HCT116 (cell line): ENCODE data around the gene ID3. TPM values are rescaled to one million over a fixed set of nuclear protein-coding genes. Genes with fewer than 3 reads are reported as not detected.

Source experiments
- ATAC-seq: fragments of 200-7000 bp; cut with Tn5 transposase; 2 replicates; pipeline ENCODE4 v1.9.1; 2020; ENCODE audit warnings: mild to moderate bottlenecking, moderate library complexity
- BruUV-seq: library from RNA; stranded (reverse); fragments of 400-500 nt; replicated peaks from 2 replicates; lab custom pipeline; 2021; lab: Mats Ljungman, UMichigan
- CTCF ChIA-PET: fragments of 300-600 bp; sonication (Branson Sonifier 250); formaldehyde crosslinking; loops from one replicate; lab custom pipeline; 2021; ENCODE audit warnings: antibody characterized with exemption; lab: Charles Lee
- POLR2A ChIA-PET: fragments of 300-600, 350-600 bp; sonication (Branson Sonifier 250); formaldehyde crosslinking; loops from one replicate; lab custom pipeline; 2021; ENCODE audit warnings: antibody characterized with exemption; lab: Charles Lee
- RAD21 ChIA-PET, 2 experiments: fragments of 300-600 bp; sonication (Branson Sonifier 250); formaldehyde crosslinking; loops; one replicate each; lab custom pipeline; 2023; ENCODE audit warnings: low total read pairs in 2 of 2; ENCODE audit not compliant: uncharacterized antibody in 2 of 2, unreplicated experiment in 2 of 2, low non-redundant PET in 1 of 2; lab: Charles Lee
- DNase-seq: peaks from one replicate; pipeline ENCODE4 v3.0.0-alpha.2; 2010; ENCODE audit warnings: low read depth, low spot score
- H2AFZ ChIP-seq: fragments of 200-600 bp; shearing (Covaris generic), sonication (generic); 2 replicates; pipeline ENCODE4 v1.6.1; 2017; ENCODE audit warnings: low read depth, mixed run types, mixed read lengths, antibody characterized with exemption, low read length; ENCODE audit not compliant: poor library complexity, severe bottlenecking
- H3K27ac ChIP-seq: 2 replicates; pipeline ENCODE4 v1.5.1; 2012; ENCODE audit warnings: low read depth, low read length
- H3K27me3 ChIP-seq: fragments of 200-600 bp; sonication (generic); 2 replicates; pipeline ENCODE4 v1.6.1; 2016; ENCODE audit warnings: mixed run types, low read length, mixed read lengths; ENCODE audit not compliant: insufficient read depth
- H3K36me3 ChIP-seq, 2 experiments: fragments of 200-500 bp in 1 of 2; fragments of 200-600 bp in 1 of 2; sonication (Bioruptor generic) in 1 of 2; sonication (generic) in 1 of 2; 2 replicates each; pipeline versions ENCODE4 v1.5.1 to v1.6.1; 2014 to 2016; ENCODE audit warnings: low read length in 2 of 2, inconsistent platforms in 1 of 2, mixed read lengths in 1 of 2, mixed run types in 1 of 2; ENCODE audit not compliant: insufficient read depth in 2 of 2, control insufficient read depth in 1 of 2
- H3K4me1 ChIP-seq, 2 experiments: fragments of 200-600 bp in 1 of 2; sonication (generic) in 1 of 2; 2 replicates each; pipeline versions ENCODE4 v1.5.1 to v1.6.1; 2012 to 2017; ENCODE audit warnings: low read length in 2 of 2, inconsistent platforms in 1 of 2, mild to moderate bottlenecking in 1 of 2, mixed read lengths in 1 of 2, mixed run types in 1 of 2, moderate library complexity in 1 of 2; ENCODE audit not compliant: insufficient read depth in 2 of 2, control insufficient read depth in 1 of 2
- H3K4me2 ChIP-seq: fragments of 200-600 bp; sonication (generic); 2 replicates; pipeline ENCODE4 v1.6.1; 2017; ENCODE audit warnings: mixed run types, low read length, mixed read lengths
- H3K4me3 ChIP-seq, 2 experiments: fragments of 200-600 bp in 1 of 2; sonication (generic) in 1 of 2; replicated peaks in 1 of 2; 2 replicates each; pipeline ENCODE4 v1.5.1; 2011 to 2016; ENCODE audit warnings: low read length in 2 of 2, control low read depth in 1 of 2, low read depth in 1 of 2, mild to moderate bottlenecking in 1 of 2, mixed read lengths in 1 of 2, mixed run types in 1 of 2
- H3K79me2 ChIP-seq: fragments of 200-600 bp; sonication (generic); 2 replicates; pipeline ENCODE4 v1.6.1; 2017; ENCODE audit warnings: mild to moderate bottlenecking, mixed run types, low read length, moderate library complexity, mixed read lengths; ENCODE audit not compliant: insufficient read depth
- H3K9ac ChIP-seq: fragments of 200-600 bp; sonication (generic); 2 replicates; pipeline ENCODE4 v1.6.1; 2016; ENCODE audit warnings: low read length, mixed read lengths
- H3K9me2 ChIP-seq: fragments of 200-600 bp; sonication (generic), shearing (Covaris generic); 2 replicates; pipeline ENCODE4 v1.6.1; 2017; ENCODE audit warnings: mixed run types, mild to moderate bottlenecking, moderate library complexity; ENCODE audit not compliant: insufficient read depth
- H3K9me3 ChIP-seq, 2 experiments: fragments of 200-500 bp in 1 of 2; fragments of 200-600 bp in 1 of 2; sonication (Bioruptor generic) in 1 of 2; sonication (generic) in 1 of 2; 2 replicates each; pipeline ENCODE4 v1.6.1; 2014 to 2017; ENCODE audit warnings: low read length in 2 of 2, mixed read lengths in 2 of 2, inconsistent platforms in 1 of 2, low read depth in 1 of 2, mild to moderate bottlenecking in 1 of 2, mixed run types in 1 of 2, moderate library complexity in 1 of 2; ENCODE audit not compliant: control insufficient read depth in 1 of 2, insufficient read depth in 1 of 2
- H4K20me1 ChIP-seq: fragments of 200-600 bp; sonication (generic), shearing (Covaris generic); 2 replicates; pipeline ENCODE4 v1.6.1; 2017; ENCODE audit warnings: mixed run types, mild to moderate bottlenecking, moderate library complexity; ENCODE audit not compliant: insufficient read depth
- CEBPB ChIP-seq: IDR thresholded peaks from 2 replicates; pipeline ENCODE4 v1.6.1; 2012; ENCODE audit warnings: low read depth
- ELF1 ChIP-seq: IDR thresholded peaks from 2 replicates; pipeline ENCODE4 v1.6.1; 2012; ENCODE audit warnings: low read depth, borderline replicate concordance
- EZH2 ChIP-seq: fragments of 200-600 bp; sonication (generic); IDR thresholded peaks from 2 replicates; pipeline ENCODE4 v1.6.1; 2017; ENCODE audit warnings: antibody characterized with exemption, mixed run types
- EZH2phosphoT487 ChIP-seq: fragments of 200-600 bp; IDR thresholded peaks from 2 replicates; pipeline ENCODE4 v1.6.1; 2018; ENCODE audit warnings: antibody characterized with exemption, borderline replicate concordance
- FOSL1 ChIP-seq: IDR thresholded peaks from 2 replicates; pipeline ENCODE4 v1.6.1; 2012; ENCODE audit warnings: low read depth
- RAD21 ChIP-seq: IDR thresholded peaks from 2 replicates; pipeline ENCODE4 v1.6.1; 2012; ENCODE audit warnings: low read depth, mild to moderate bottlenecking
- SIN3A ChIP-seq: IDR thresholded peaks from 2 replicates; pipeline ENCODE4 v1.6.1; 2012; ENCODE audit warnings: low read depth
- SRF ChIP-seq: IDR thresholded peaks from 2 replicates; pipeline ENCODE4 v1.6.1; 2012; ENCODE audit warnings: low read depth
- TCF7L2 ChIP-seq: IDR thresholded peaks from 2 replicates; pipeline ENCODE4 v1.7.0; 2011; ENCODE audit warnings: borderline replicate concordance, inconsistent platforms; ENCODE audit not compliant: insufficient read depth, insufficient read length; ENCODE audit errors: extremely low read depth
- YY1 ChIP-seq: IDR thresholded peaks from 2 replicates; pipeline ENCODE4 v1.6.1; 2011; ENCODE audit warnings: low read length, low read depth, moderate library complexity, mild to moderate bottlenecking; ENCODE audit not compliant: insufficient replicate concordance; ENCODE audit errors: extremely low read depth
- ZFX ChIP-seq: fragments of 450-650 bp; IDR thresholded peaks from 2 replicates; pipeline ENCODE4 v1.6.1; 2017
- ZNF274 ChIP-seq: fragments of 200-500 bp; sonication (Bioruptor generic); IDR thresholded peaks from 2 replicates; pipeline ENCODE4 v1.6.1; 2014; ENCODE audit warnings: mild to moderate bottlenecking, low read depth, low read length, inconsistent platforms
- intact Hi-C: fragments of 100-400 bp; cut with micrococcal nuclease; formaldehyde crosslinking; loops from 2 replicates; pipeline ENCODE4 v1.10.0; 2022
- total RNA-seq: library from RNA; stranded (reverse); gene quantifications from one replicate; pipeline ENCODE4 v1.2.1, GENCODE V29; 2021; ENCODE audit not compliant: unreplicated experiment
- TF ChIP-seq, protein P1 (sequence below): IDR thresholded peaks from 2 replicates; pipeline ENCODE4 v1.6.1; 2012; ENCODE audit warnings: low read depth
- TF ChIP-seq, protein P2 (sequence below), 3 experiments: fragments of 200-600 bp in 1 of 3; sonication (generic) in 1 of 3; IDR thresholded peaks in 2 of 3; conservative IDR thresholded peaks in 1 of 3; 2 replicates each; pipeline ENCODE4 v1.5.1; 2012 to 2017; ENCODE audit warnings: low read depth in 2 of 3, low read length in 2 of 3, antibody characterized with exemption in 1 of 3, borderline replicate concordance in 1 of 3, control low read depth in 1 of 3, mild to moderate bottlenecking in 1 of 3, mixed read lengths in 1 of 3, mixed run types in 1 of 3, moderate library complexity in 1 of 3; ENCODE audit not compliant: insufficient read depth in 1 of 3
- TF ChIP-seq, protein P3 (sequence below): IDR thresholded peaks from 2 replicates; pipeline ENCODE4 v1.6.1; 2012

ID3 gene
- total RNA-seq, 1 experiment from 2014 or later = 183 TPM

DNA sequence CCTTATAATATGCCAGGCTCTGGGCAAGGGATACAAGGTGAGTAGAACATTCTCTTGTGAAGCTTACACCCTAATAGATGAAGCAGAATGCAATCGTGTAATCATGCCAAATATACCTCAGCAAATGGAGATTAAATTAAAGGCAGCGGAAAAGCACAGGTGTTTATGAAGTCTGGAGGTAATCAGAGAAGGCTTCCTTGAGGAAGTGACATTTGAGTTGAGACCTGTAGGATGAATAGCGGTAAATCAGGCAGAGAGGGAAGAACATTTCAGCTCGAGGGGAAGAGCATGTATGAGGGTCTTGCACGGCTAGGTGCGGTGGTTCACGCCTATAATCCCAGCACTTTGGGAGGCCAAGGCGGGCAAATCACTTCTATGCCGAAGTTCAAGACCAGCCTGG is 41.7 kb downstream of the ID3 start:
- no peak for ATAC-seq
- ChIA-PET RAD21 (no interaction called here), CTCF (no interaction called here), POLR2A (no interaction called here)
- intact Hi-C loops = no loop called here
- no peak for DNase-seq
- no peak overlapping the region for H2AFZ ChIP-seq
- no peak overlapping the region for H3K9ac ChIP-seq
- H3K9me2 ChIP-seq = no peaks in the 10 kb centered on the region
- H3K27me3 ChIP-seq = no peaks in the 10 kb centered on the region
- peaks cover 26 to 39% of the 10 kb centered on the region in 2 experiments for H3K36me3 ChIP-seq
- H3K4me2 ChIP-seq = no peak overlapping the region
- H3K27ac ChIP-seq = no peak overlapping the region
- H3K4me3 ChIP-seq = no peak overlapping the region
- H3K9me3 ChIP-seq = no peaks in the 10 kb centered on the region
- H3K79me2 ChIP-seq = peaks cover 6% of the 10 kb centered on the region; the same call in 1 of the 2 replicates
- no peaks in the 10 kb centered on the region; the same call in 1 of the 2 replicates for H4K20me1 ChIP-seq
- BruUV-seq = no TSS peak
- no peaks in the 10 kb centered on the region for H3K4me1 ChIP-seq
- TF ChIP-seq SIN3A (no peak), FOSL1 (no peak), EZH2 (no peak), ZFX (no peak), TCF7L2 (no peak), ELF1 (no peak), ZNF274 (no peak), EZH2phosphoT487 (no peak), SRF (no peak), RAD21 (no peak), YY1 (no peak), CEBPB (no peak)
- TF ChIP-seq, protein P1, sequence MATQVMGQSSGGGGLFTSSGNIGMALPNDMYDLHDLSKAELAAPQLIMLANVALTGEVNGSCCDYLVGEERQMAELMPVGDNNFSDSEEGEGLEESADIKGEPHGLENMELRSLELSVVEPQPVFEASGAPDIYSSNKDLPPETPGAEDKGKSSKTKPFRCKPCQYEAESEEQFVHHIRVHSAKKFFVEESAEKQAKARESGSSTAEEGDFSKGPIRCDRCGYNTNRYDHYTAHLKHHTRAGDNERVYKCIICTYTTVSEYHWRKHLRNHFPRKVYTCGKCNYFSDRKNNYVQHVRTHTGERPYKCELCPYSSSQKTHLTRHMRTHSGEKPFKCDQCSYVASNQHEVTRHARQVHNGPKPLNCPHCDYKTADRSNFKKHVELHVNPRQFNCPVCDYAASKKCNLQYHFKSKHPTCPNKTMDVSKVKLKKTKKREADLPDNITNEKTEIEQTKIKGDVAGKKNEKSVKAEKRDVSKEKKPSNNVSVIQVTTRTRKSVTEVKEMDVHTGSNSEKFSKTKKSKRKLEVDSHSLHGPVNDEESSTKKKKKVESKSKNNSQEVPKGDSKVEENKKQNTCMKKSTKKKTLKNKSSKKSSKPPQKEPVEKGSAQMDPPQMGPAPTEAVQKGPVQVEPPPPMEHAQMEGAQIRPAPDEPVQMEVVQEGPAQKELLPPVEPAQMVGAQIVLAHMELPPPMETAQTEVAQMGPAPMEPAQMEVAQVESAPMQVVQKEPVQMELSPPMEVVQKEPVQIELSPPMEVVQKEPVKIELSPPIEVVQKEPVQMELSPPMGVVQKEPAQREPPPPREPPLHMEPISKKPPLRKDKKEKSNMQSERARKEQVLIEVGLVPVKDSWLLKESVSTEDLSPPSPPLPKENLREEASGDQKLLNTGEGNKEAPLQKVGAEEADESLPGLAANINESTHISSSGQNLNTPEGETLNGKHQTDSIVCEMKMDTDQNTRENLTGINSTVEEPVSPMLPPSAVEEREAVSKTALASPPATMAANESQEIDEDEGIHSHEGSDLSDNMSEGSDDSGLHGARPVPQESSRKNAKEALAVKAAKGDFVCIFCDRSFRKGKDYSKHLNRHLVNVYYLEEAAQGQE = no peak
- TF ChIP-seq, protein P2, sequence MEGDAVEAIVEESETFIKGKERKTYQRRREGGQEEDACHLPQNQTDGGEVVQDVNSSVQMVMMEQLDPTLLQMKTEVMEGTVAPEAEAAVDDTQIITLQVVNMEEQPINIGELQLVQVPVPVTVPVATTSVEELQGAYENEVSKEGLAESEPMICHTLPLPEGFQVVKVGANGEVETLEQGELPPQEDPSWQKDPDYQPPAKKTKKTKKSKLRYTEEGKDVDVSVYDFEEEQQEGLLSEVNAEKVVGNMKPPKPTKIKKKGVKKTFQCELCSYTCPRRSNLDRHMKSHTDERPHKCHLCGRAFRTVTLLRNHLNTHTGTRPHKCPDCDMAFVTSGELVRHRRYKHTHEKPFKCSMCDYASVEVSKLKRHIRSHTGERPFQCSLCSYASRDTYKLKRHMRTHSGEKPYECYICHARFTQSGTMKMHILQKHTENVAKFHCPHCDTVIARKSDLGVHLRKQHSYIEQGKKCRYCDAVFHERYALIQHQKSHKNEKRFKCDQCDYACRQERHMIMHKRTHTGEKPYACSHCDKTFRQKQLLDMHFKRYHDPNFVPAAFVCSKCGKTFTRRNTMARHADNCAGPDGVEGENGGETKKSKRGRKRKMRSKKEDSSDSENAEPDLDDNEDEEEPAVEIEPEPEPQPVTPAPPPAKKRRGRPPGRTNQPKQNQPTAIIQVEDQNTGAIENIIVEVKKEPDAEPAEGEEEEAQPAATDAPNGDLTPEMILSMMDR (IDR thresholded peaks at IDR 0.05 in 2 of 3, conservative IDR thresholded peaks at IDR 0.05 in 1 of 3; ENCODE audit: borderline replicate concordance in 1 of 3, insufficient read depth in 1 of 3, low read depth in 2 of 3, low read length in 2 of 3) = no peak
- TF ChIP-seq, protein P3, sequence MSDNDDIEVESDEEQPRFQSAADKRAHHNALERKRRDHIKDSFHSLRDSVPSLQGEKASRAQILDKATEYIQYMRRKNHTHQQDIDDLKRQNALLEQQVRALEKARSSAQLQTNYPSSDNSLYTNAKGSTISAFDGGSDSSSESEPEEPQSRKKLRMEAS = no peak
